EH (cell line): ENCODE measurements around the gene TCEAL2.
A peak's percentile ranks its signal among the peaks of the same experiment; 100 is the strongest.
"Not testable (repeated sequence)": the region's sequence is repeated elsewhere in the genome, so short reads cannot be mapped to it uniquely, and the experiment has no call there.

Experiments
- DNase-seq: peaks from one replicate; pipeline ENCODE4 v3.0.0-alpha.2; 2015; ENCODE audit warnings: low read depth

Gene TCEAL2

GRCh38 chrX:102125436-102125835 lies at the start of gene TCEAL2:
TSS of gene TCEAL2 (plus strand) at chrX:102125679. CDS start at chrX:102126831, 1,152 bp downstream.
- not testable (repeated sequence) for DNase-seq

- DNase-seq = no peak
Observed at GRCh38 chrX:102077426-102077825, 48.1 kb upstream of the TCEAL2 start.

GRCh38 chrX:102085706-102086105 lies 39.8 kb upstream of the TCEAL2 start:
- peak; percentile 14 for DNase-seq

DNA sequence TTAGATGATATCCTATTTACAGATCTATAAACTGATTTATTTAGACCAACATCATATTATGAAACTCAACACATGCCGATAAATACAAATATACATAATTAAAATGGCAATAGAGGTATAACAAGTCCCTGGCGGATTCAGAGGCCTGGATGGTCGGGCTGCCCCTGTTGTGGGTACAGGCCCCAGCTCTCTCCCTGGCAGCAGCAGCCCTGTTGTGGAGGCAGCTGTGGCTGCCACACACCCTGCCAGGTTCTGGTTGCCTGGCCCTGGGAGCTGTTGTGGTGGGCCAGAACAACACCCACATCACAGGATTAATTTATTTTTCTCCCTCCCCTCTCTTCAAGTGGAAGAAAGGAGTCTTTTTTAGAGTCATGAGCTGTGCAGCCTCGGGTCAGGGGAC lies 12.1 kb upstream of the TCEAL2 start:
- DNase-seq = no peak

GRCh38 chrX:102115748-102116147 lies 9.7 kb upstream of the TCEAL2 start:
- no peak for DNase-seq

DNA sequence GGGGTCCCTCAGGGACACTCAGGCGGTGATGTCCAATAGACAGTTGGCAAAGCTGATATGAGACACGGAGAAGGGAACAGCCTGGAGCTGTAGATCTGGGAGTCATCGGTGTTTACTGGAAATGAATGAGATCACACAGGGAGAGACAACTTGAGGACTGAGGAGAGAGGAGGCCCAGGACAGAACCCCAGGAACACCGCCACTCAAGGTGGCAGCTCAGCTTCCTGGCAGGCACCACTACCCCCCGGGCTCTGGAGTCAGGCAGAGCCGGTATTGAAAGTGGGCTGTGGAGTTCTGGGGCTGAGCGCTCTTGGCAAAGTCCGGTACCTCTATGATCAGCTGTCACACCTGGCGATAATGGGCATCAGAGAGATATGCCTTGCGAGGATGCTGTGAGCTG lies 465 bp upstream of the TCEAL2 start:
- DNase-seq = not testable (repeated sequence)

DNA sequence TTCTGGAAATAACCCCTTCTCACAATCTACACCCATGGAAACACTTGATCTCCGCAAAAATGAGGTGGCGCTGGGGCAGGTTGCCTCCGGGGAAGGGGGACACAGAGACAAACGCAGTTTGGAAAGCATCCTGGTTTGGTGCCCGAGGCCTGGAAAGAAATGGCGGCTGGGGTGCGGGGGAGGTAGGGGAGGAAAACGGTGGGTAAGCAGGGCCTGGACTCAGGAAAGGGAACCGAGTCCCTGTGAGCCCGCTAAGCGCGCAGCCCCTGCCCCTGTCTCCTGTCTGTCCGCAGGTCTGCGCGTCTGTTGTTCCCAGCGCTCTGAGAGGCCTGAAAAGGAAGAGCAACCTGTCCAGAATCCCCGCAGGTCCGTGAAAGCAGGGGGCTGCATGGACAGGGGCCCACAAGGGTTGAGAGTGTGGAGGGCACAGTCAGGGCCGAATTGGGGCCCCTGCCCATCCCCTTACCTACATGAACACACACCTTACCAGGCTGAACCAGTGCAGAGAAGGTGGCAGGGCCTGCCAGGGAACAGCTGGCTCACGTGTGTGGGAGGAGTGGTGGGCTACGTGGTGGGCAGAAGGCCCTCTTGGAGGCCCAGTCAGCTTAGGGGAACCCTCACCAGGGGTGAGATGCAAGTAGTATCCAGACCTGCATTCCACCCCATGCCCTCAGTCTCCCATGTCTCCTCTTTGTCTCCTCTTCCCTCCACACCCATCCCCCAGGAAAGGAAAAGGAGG lies 770 bp downstream of the TCEAL2 start:
- not testable (repeated sequence) for DNase-seq

GRCh38 chrX:102126863-102127262 lies 1.4 kb downstream of the TCEAL2 start:
- no peak for DNase-seq

- peak; percentile 8 for DNase-seq
Observed at GRCh38 chrX:102129473-102129872, 4.0 kb downstream of the TCEAL2 start.

- DNase-seq = peak; percentile 19
Observed at GRCh38 chrX:102138064-102138463, 12.6 kb downstream of the TCEAL2 start.

GRCh38 chrX:102140876-102141275 lies 15.4 kb downstream of the TCEAL2 start:
- not testable (repeated sequence) for DNase-seq

DNA sequence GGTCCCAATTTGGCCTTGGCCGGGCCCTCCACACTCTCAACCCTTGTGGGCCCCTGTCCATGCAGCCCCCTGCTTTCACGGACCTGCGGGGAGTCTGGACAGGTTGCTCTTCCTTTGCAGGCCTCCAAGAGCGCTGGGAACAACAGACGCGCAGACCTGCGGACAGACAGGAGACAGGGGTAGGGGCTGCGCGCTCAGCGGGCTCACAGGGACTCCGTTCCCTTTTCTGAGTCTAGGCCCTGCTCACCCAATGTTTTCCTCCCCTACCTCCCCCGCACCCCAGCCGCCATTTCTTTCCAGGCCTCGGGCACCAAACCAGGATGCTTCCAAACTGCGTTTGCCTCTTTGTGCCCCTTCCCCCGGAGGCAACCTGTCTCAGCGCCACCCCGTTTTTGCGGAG lies 16.2 kb downstream of the TCEAL2 start:
- DNase-seq = not testable (repeated sequence)

- DNase-seq = not testable (repeated sequence)
Observed at GRCh38 chrX:102142274-102142673, 16.8 kb downstream of the TCEAL2 start, which contains the start of gene TCEAL6. TSS of gene TCEAL6 (minus strand) at chrX:102142481.

GRCh38 chrX:102154218-102154860 lies 28.9 kb downstream of the TCEAL2 start:
- no peak for DNase-seq

- no peak for DNase-seq
Observed at GRCh38 chrX:102154900-102155805, 29.7 kb downstream of the TCEAL2 start.

- peak; percentile 15 for DNase-seq
Observed at GRCh38 chrX:102155806-102156179, 30.3 kb downstream of the TCEAL2 start, which contains the start of gene BEX5. TSS of gene BEX5 (minus strand) at chrX:102155977. CDS start at chrX:102154265, 1,712 bp downstream.
